Gastrocnemius medialis (tissue), 4 donors: Measurements from ENCODE around the gene ARHGEF4. TPM values are rescaled to one million over a fixed set of nuclear protein-coding genes. Genes with fewer than 3 reads are reported as not detected.

ENCODE experiments used
- ATAC-seq, 2 donors: fragments of 150-250 bp; one replicate each; pipeline ENCODE4 v1.9.1; 2016
- DNase-seq, 2 donors: peaks; one replicate each; pipeline ENCODE4 v3.0.0-alpha.2; 2019
- H3K27ac ChIP-seq, 4 donors: fragments of 200-600 bp; sonication (generic); 1 replicate in 1 of 4; 2 replicates in 3 of 4; pipeline ENCODE4 v1.5.1; 2016 to 2018; ENCODE audit warnings: mild to moderate bottlenecking in 2 of 4, moderate library complexity in 1 of 4
- H3K27me3 ChIP-seq, 3 donors: fragments of 200-600 bp; sonication (generic) in 2 of 3; 1 replicate in 1 of 3; 2 replicates in 2 of 3; pipeline versions ENCODE4 v1.5.1 to v1.6.0; 2016 to 2019; ENCODE audit warnings: mild to moderate bottlenecking in 1 of 3, moderate library complexity in 1 of 3
- H3K36me3 ChIP-seq, 2 donors: fragments of 200-600 bp; sonication (generic) in 1 of 2; one replicate each; pipeline ENCODE4 v1.5.1; 2017 to 2018
- H3K4me1 ChIP-seq, 2 donors: fragments of 200-600 bp; sonication (generic) in 1 of 2; one replicate each; pipeline ENCODE4 v1.5.1; 2016 to 2017; ENCODE audit warnings: mild to moderate bottlenecking in 2 of 2
- H3K4me3 ChIP-seq, 4 donors: fragments of 200-600 bp; sonication (generic) in 3 of 4; 1 replicate in 1 of 4; 2 replicates in 3 of 4; pipeline ENCODE4 v1.5.1; 2016 to 2019; ENCODE audit warnings: mild to moderate bottlenecking in 2 of 4
- H3K9me3 ChIP-seq, 3 donors: fragments of 200-600 bp; sonication (generic) in 2 of 3; 1 replicate in 1 of 3; 2 replicates in 2 of 3; pipeline ENCODE4 v1.5.1; 2016 to 2019
- POLR2A ChIP-seq, 2 donors: fragments of 450-650 bp; IDR thresholded peaks; one replicate each; pipeline ENCODE4 v1.6.1; 2017; ENCODE audit warnings: antibody characterized with exemption in 2 of 2, mild to moderate bottlenecking in 2 of 2, moderate library complexity in 2 of 2
- in situ Hi-C, 4 donors: fragments of 200-750 bp; cut with MboI; loops; one replicate each; pipeline versions ENCODE4 v1.15.0 to v1.8.0; 2017; ENCODE audit warnings: low sequenced_read_pairs in 4 of 4
- intact Hi-C: fragments of 100-400 bp; cut with DNase I; formaldehyde crosslinking; loops from one replicate; pipeline ENCODE4 v1.15.1; 2023; ENCODE audit warnings: low total_unique reads
- total RNA-seq, 4 donors: library from RNA; depleted of rRNA; stranded (reverse); fragments of >200 nt; gene quantifications; one replicate each; pipeline versions ENCODE4 v1.1.0 to v1.2.3, GENCODE V29; 2016
- TF ChIP-seq, protein P1 (sequence below), 5 experiments: fragments of 450-650 bp in 3 of 5; fragments of 200-600 bp in 2 of 5; sonication (generic) in 2 of 5; IDR thresholded peaks in 4 of 5; conservative IDR thresholded peaks in 1 of 5; 1 replicate in 4 of 5; 2 replicates in 1 of 5; pipeline ENCODE4 v1.5.1; 2016 to 2019; ENCODE audit warnings: antibody characterized with exemption in 5 of 5, mild to moderate bottlenecking in 3 of 5, moderate library complexity in 3 of 5

ARHGEF4 gene
- total RNA-seq, 4 donors from 2014 or later = 1.0 to 14.8 (median 5.1) TPM

- Histone ChIP-seq H3K27me3 (no peaks in the 10 kb centered on the region), H3K9me3 (no peaks in the 10 kb centered on the region), H3K4me3 (peak overlapping the region; percentile 43 to 50 (median 46)), H3K36me3 (no peaks in the 10 kb centered on the region), H3K4me1 (peaks cover 5 to 14% of the 10 kb centered on the region in 2 donors), H3K27ac (peak overlapping the region in 1 of 4 donors; percentile 10)
- in situ Hi-C loops = no loop called here
- DNase-seq (no peak), ATAC-seq (peak; percentile 38 to 42)
- intact Hi-C loops = no loop called here
- TF ChIP-seq, protein P1, sequence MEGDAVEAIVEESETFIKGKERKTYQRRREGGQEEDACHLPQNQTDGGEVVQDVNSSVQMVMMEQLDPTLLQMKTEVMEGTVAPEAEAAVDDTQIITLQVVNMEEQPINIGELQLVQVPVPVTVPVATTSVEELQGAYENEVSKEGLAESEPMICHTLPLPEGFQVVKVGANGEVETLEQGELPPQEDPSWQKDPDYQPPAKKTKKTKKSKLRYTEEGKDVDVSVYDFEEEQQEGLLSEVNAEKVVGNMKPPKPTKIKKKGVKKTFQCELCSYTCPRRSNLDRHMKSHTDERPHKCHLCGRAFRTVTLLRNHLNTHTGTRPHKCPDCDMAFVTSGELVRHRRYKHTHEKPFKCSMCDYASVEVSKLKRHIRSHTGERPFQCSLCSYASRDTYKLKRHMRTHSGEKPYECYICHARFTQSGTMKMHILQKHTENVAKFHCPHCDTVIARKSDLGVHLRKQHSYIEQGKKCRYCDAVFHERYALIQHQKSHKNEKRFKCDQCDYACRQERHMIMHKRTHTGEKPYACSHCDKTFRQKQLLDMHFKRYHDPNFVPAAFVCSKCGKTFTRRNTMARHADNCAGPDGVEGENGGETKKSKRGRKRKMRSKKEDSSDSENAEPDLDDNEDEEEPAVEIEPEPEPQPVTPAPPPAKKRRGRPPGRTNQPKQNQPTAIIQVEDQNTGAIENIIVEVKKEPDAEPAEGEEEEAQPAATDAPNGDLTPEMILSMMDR (IDR thresholded peaks at IDR 0.05 in 4 of 5, conservative IDR thresholded peaks at IDR 0.05 in 1 of 5) = no peak
- TF ChIP-seq POLR2A (IDR thresholded peaks at IDR 0.05) = no peak
Observed at GRCh38 chr2:131035112-131035825, 198.6 kb downstream of the ARHGEF4 start.

DNA sequence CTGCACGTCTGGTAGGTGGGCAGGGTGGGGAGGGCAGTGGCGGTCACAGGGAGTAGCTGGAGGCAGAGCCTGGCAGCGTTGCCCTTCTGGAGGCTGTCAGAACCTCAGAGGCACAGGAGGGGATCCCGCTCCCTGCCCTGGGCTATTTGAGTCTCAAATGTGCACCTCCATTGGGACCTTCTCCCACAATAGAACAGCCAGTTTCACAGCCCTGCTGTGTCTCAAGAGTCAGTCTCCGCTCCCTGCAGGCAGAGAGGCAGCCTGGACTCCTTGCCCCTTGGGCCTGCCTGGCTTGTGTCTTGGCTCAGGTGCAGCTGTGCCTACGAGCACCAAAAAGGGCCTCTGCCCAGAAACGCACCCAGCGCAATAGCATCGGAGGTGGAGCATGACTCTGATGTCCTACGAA lies 199.1 kb downstream of the ARHGEF4 start:
- no peak for ATAC-seq
- TF ChIP-seq, protein P1 (IDR thresholded peaks at IDR 0.05 in 4 of 5, conservative IDR thresholded peaks at IDR 0.05 in 1 of 5) = no peak
- TF ChIP-seq POLR2A (IDR thresholded peaks at IDR 0.05) = no peak
- Histone ChIP-seq H3K27ac (no peak overlapping the region), H3K9me3 (no peaks in the 10 kb centered on the region), H3K36me3 (no peaks in the 10 kb centered on the region), H3K4me3 (no peak overlapping the region), H3K27me3 (no peaks in the 10 kb centered on the region), H3K4me1 (peaks cover 5 to 14% of the 10 kb centered on the region in 2 donors)
- in situ Hi-C loops = no loop called here
- no peak for DNase-seq
- intact Hi-C loops = no loop called here

- Histone ChIP-seq H3K27ac (no peak overlapping the region), H3K27me3 (no peaks in the 10 kb centered on the region), H3K9me3 (no peaks in the 10 kb centered on the region), H3K36me3 (no peaks in the 10 kb centered on the region), H3K4me1 (peaks cover 5 to 14% of the 10 kb centered on the region in 2 donors), H3K4me3 (no peak overlapping the region)
- in situ Hi-C loops = no loop called here
- ATAC-seq (no peak), DNase-seq (no peak)
- intact Hi-C loops = no loop called here
- TF ChIP-seq, protein P1 (IDR thresholded peaks at IDR 0.05 in 4 of 5, conservative IDR thresholded peaks at IDR 0.05 in 1 of 5) = no peak
- TF ChIP-seq POLR2A (IDR thresholded peaks at IDR 0.05) = no peak
Observed at GRCh38 chr2:131036269-131036668, 199.6 kb downstream of the ARHGEF4 start.

DNA sequence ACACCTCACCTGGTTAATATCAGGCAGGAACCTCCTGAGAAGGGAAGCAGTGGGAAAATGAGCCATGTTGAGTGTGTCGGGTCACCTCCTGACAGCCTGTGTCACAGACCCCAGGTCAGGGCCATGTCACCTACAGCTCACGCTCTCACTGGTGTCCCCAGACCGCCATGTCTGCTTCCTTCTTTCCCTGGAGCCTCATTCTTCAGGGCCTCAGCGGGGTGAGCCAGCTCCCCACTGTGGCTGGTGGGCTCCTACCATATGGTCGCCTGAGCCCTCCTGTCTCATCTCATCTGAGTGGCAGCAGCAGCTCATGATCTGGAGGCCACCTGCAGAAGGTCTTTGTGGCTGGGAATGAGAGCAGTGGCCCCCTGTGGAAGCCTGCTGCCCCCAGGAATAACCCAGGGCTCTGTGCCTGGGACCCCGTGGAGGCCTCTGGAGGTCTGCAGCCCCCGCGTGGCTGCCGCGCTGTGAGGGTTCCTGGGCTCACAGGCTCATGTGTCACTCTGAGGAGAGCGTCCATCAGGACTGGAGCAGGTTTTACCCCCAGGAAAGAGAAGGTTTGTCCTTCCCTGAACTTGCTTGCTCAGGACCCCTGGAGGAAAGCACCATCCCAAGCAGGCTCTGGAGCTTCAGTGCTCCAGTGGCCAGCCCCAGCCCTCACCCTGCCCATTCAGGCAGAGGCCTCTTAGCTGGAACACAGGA lies 200.1 kb downstream of the ARHGEF4 start:
- Histone ChIP-seq H3K9me3 (no peaks in the 10 kb centered on the region), H3K27me3 (no peaks in the 10 kb centered on the region), H3K4me1 (peaks cover 5 to 14% of the 10 kb centered on the region in 2 donors), H3K4me3 (no peak overlapping the region), H3K36me3 (no peaks in the 10 kb centered on the region), H3K27ac (no peak overlapping the region)
- intact Hi-C loops = no loop called here
- no peak for DNase-seq
- in situ Hi-C loops = no loop called here
- ATAC-seq = no peak
- no peak for TF ChIP-seq POLR2A (IDR thresholded peaks at IDR 0.05)
- TF ChIP-seq, protein P1 (IDR thresholded peaks at IDR 0.05 in 4 of 5, conservative IDR thresholded peaks at IDR 0.05 in 1 of 5) = no peak
